HG03159 (cell line): ENCODE data around the gene RNF44.

Experiments
- ATAC-seq: cut with Tn5 transposase; IDR thresholded peaks from one replicate; pipeline ENCODE4 v1.9.1; 2021; ENCODE audit warnings: mild to moderate bottlenecking, moderate library complexity; ENCODE audit not compliant: unreplicated experiment

RNF44 gene

GRCh38 chr5:176537554-176538229 lies 490 bp upstream of the RNF44 start:
- ATAC-seq = peak; percentile 72

- peak; percentile 27 for ATAC-seq
Measured at GRCh38 chr5:176536132-176536901, 885 bp downstream of the RNF44 start.

GRCh38 chr5:176535664-176536131 lies 1.5 kb downstream of the RNF44 start:
- no peak for ATAC-seq

- ATAC-seq = no peak
Measured at GRCh38 chr5:176535101-176535663, 2.0 kb downstream of the RNF44 start.

- no peak for ATAC-seq
Measured at GRCh38 chr5:176534640-176535039, 2.6 kb downstream of the RNF44 start.

- ATAC-seq = no peak
Measured at GRCh38 chr5:176533894-176534611, 3.1 kb downstream of the RNF44 start.

GRCh38 chr5:176533390-176533789 lies 3.8 kb downstream of the RNF44 start:
- no peak for ATAC-seq

GRCh38 chr5:176532795-176533194 lies 4.4 kb downstream of the RNF44 start:
- no peak for ATAC-seq

GRCh38 chr5:176531902-176532493 lies 5.2 kb downstream of the RNF44 start:
- ATAC-seq = no peak

GRCh38 chr5:176530983-176531901 lies 6.0 kb downstream of the RNF44 start:
- ATAC-seq = no peak

- no peak for ATAC-seq
Measured at GRCh38 chr5:176530393-176530982, 6.7 kb downstream of the RNF44 start.

GRCh38 chr5:176529741-176530141 lies 7.5 kb downstream of the RNF44 start:
- ATAC-seq = no peak

- no peak for ATAC-seq
Measured at GRCh38 chr5:176529116-176529740, 8.0 kb downstream of the RNF44 start.

GRCh38 chr5:176528761-176529115 lies 8.5 kb downstream of the RNF44 start:
- ATAC-seq = no peak

GRCh38 chr5:176528301-176528700 lies 8.9 kb downstream of the RNF44 start:
- no peak for ATAC-seq

- ATAC-seq = no peak
Measured at GRCh38 chr5:176527246-176528222, 9.7 kb downstream of the RNF44 start.

GRCh38 chr5:176526462-176526861 lies 10.7 kb downstream of the RNF44 start:
- no peak for ATAC-seq

GRCh38 chr5:176525677-176526076 lies 11.5 kb downstream of the RNF44 start:
- ATAC-seq = no peak
